HepG2 (cell line): ENCODE results near the gene TOPORS. TPM values are rescaled to one million over a fixed set of nuclear protein-coding genes. Genes with fewer than 3 reads are reported as not detected.

Experiments
- ELF1 ChIP-seq: sonication (generic); formaldehyde crosslinking; IDR thresholded peaks from 2 replicates; pipeline ENCODE4 v1.4.0; 2020; ENCODE audit warnings: missing genetic modification reagents
- HNRNPK ChIP-seq: fragments of 200-400 bp; formaldehyde crosslinking; IDR thresholded peaks from 2 replicates; pipeline ENCODE4 v1.6.1; 2018; ENCODE audit warnings: low read length, low read depth, moderate library complexity, mild to moderate bottlenecking; ENCODE audit not compliant: poor library complexity, severe bottlenecking
- HOXA9 ChIP-seq: sonication (generic); formaldehyde crosslinking; IDR thresholded peaks from 2 replicates; pipeline ENCODE4 v1.8.1; 2022; ENCODE audit warnings: missing genetic modification reagents, mild to moderate bottlenecking, moderate library complexity, borderline replicate concordance
- IRX3 ChIP-seq: sonication (generic); formaldehyde crosslinking; IDR thresholded peaks from 2 replicates; pipeline ENCODE4 v1.8.1; 2023; ENCODE audit warnings: mild to moderate bottlenecking, low read depth, missing genetic modification reagents, borderline replicate concordance
- KLF9 ChIP-seq: IDR thresholded peaks from 2 replicates; pipeline ENCODE4 v1.6.1; 2016; ENCODE audit warnings: low read depth
- MLLT10 ChIP-seq: sonication (generic); formaldehyde crosslinking; IDR thresholded peaks from 2 replicates; pipeline ENCODE4 v1.4.0; 2020; ENCODE audit warnings: missing genetic modification reagents
- PRMT3 ChIP-seq: sonication (generic); formaldehyde crosslinking; IDR thresholded peaks from 2 replicates; pipeline ENCODE4 v1.8.1; 2022; ENCODE audit warnings: low read depth, mild to moderate bottlenecking, moderate library complexity, missing genetic modification reagents, borderline replicate concordance
- SNRNP70 ChIP-seq: fragments of 200-400 bp; formaldehyde crosslinking; IDR thresholded peaks from 2 replicates; pipeline ENCODE4 v1.6.1; 2017; ENCODE audit warnings: mild to moderate bottlenecking, low read depth, low read length, moderate library complexity
- ZNF225 ChIP-seq: sonication (generic); formaldehyde crosslinking; IDR thresholded peaks from 2 replicates; pipeline ENCODE4 v1.4.0; 2020; ENCODE audit warnings: mild to moderate bottlenecking, missing genetic modification reagents
- ZNF256 ChIP-seq: sonication (generic); formaldehyde crosslinking; conservative IDR thresholded peaks from 2 replicates; pipeline ENCODE4 v1.4.0; 2020; ENCODE audit warnings: missing genetic modification reagents
- ZNF33B ChIP-seq: sonication (generic); formaldehyde crosslinking; IDR thresholded peaks from 2 replicates; pipeline ENCODE4 v1.5.1; 2020; ENCODE audit warnings: mild to moderate bottlenecking, missing genetic modification reagents
- ZNF614 ChIP-seq: IDR thresholded peaks from 2 replicates; pipeline ENCODE4 v1.6.1; 2018; ENCODE audit warnings: missing biosample characterization, missing genetic modification reagents, inconsistent platforms, borderline replicate concordance
- ZSCAN9 ChIP-seq: IDR thresholded peaks from 2 replicates; pipeline ENCODE4 v1.6.1; 2016; ENCODE audit warnings: borderline replicate concordance
- polyA plus RNA-seq, 8 experiments: library from polyadenylated mRNA; depleted of rRNA in 3 of 8; stranded (reverse) in 7 of 8; unstranded in 1 of 8; fragments of >200 nt; fragmentation: Illumina TruSeq in 4 of 8; extraction: Trizol in 4 of 8; gene quantifications; 2 replicates each; pipeline versions ENCODE4 v1.2.1 to v1.2.3, GENCODE V29; 2011 to 2016; ENCODE audit warnings: low read depth in 4 of 8, missing spikeins in 1 of 8, mixed read lengths in 1 of 8; ENCODE audit not compliant: insufficient read depth in 1 of 8
- total RNA-seq, 5 experiments: library from RNA; depleted of rRNA; stranded (reverse); fragments of >200 nt; fragmentation: Illumina TruSeq; extraction: Trizol; gene quantifications; 2 replicates each; pipeline ENCODE4 v1.2.3, GENCODE V29; 2016; ENCODE audit warnings: low read depth in 1 of 5
- TF ChIP-seq, protein P1 (sequence below): sonication (generic); formaldehyde crosslinking; IDR thresholded peaks from one replicate; pipeline ENCODE4 v1.5.1; 2020; ENCODE audit warnings: mild to moderate bottlenecking, missing genetic modification reagents; ENCODE audit errors: not compliant biosample characterization
- TF ChIP-seq, protein P2 (sequence below): sonication (generic); formaldehyde crosslinking; IDR thresholded peaks from 2 replicates; pipeline ENCODE4 v1.4.0; 2020; ENCODE audit warnings: mild to moderate bottlenecking, low read depth, missing genetic modification reagents
- TF ChIP-seq, protein P3 (sequence below): sonication (generic); formaldehyde crosslinking; IDR thresholded peaks from 2 replicates; pipeline ENCODE4 v1.4.0; 2020; ENCODE audit warnings: mild to moderate bottlenecking, missing genetic modification reagents
- TF ChIP-seq, protein P4 (sequence below): sonication (generic); formaldehyde crosslinking; IDR thresholded peaks from 2 replicates; pipeline ENCODE4 v1.4.0; 2020; ENCODE audit warnings: mild to moderate bottlenecking, missing genetic modification reagents

TOPORS gene
- total and polyA plus RNA-seq, 2 of the 13 experiments (the other 11 are each of a cell fraction or from before 2014, with no cell fraction given), result 6.8 to 19.6 TPM

DNA sequence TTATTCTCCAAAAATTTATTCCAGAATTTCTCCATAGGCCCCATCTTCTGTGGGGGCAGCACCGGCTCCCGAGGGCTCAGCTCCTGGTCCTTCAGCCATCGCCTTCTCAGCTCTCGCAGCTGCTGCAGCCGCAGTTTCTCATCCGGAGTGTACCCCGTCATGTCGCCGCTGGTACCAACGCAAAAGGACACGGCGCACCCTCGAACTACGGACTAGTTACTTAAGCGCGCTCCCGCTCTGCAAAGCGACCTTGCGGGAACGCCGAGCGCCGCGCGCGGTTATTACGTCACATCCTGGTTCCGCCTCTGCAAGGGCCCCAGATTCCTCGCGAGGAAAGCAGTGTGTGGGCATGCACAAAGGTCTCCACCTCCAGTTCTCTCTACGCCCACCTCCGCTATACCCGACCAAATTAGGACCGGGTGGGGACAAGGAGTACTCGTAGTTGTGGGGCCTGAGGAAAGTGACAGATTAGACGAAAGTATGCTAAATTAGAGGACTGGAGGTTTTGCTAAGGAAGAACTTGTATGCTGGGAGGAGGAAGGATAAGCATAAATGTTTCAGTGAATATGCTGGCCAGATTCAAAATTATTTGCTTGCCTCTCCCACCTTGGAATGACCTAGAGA is 20.6 kb upstream of the TOPORS start, which contains the start of gene NDUFB6 (continued):
- TF ChIP-seq, protein P1, sequence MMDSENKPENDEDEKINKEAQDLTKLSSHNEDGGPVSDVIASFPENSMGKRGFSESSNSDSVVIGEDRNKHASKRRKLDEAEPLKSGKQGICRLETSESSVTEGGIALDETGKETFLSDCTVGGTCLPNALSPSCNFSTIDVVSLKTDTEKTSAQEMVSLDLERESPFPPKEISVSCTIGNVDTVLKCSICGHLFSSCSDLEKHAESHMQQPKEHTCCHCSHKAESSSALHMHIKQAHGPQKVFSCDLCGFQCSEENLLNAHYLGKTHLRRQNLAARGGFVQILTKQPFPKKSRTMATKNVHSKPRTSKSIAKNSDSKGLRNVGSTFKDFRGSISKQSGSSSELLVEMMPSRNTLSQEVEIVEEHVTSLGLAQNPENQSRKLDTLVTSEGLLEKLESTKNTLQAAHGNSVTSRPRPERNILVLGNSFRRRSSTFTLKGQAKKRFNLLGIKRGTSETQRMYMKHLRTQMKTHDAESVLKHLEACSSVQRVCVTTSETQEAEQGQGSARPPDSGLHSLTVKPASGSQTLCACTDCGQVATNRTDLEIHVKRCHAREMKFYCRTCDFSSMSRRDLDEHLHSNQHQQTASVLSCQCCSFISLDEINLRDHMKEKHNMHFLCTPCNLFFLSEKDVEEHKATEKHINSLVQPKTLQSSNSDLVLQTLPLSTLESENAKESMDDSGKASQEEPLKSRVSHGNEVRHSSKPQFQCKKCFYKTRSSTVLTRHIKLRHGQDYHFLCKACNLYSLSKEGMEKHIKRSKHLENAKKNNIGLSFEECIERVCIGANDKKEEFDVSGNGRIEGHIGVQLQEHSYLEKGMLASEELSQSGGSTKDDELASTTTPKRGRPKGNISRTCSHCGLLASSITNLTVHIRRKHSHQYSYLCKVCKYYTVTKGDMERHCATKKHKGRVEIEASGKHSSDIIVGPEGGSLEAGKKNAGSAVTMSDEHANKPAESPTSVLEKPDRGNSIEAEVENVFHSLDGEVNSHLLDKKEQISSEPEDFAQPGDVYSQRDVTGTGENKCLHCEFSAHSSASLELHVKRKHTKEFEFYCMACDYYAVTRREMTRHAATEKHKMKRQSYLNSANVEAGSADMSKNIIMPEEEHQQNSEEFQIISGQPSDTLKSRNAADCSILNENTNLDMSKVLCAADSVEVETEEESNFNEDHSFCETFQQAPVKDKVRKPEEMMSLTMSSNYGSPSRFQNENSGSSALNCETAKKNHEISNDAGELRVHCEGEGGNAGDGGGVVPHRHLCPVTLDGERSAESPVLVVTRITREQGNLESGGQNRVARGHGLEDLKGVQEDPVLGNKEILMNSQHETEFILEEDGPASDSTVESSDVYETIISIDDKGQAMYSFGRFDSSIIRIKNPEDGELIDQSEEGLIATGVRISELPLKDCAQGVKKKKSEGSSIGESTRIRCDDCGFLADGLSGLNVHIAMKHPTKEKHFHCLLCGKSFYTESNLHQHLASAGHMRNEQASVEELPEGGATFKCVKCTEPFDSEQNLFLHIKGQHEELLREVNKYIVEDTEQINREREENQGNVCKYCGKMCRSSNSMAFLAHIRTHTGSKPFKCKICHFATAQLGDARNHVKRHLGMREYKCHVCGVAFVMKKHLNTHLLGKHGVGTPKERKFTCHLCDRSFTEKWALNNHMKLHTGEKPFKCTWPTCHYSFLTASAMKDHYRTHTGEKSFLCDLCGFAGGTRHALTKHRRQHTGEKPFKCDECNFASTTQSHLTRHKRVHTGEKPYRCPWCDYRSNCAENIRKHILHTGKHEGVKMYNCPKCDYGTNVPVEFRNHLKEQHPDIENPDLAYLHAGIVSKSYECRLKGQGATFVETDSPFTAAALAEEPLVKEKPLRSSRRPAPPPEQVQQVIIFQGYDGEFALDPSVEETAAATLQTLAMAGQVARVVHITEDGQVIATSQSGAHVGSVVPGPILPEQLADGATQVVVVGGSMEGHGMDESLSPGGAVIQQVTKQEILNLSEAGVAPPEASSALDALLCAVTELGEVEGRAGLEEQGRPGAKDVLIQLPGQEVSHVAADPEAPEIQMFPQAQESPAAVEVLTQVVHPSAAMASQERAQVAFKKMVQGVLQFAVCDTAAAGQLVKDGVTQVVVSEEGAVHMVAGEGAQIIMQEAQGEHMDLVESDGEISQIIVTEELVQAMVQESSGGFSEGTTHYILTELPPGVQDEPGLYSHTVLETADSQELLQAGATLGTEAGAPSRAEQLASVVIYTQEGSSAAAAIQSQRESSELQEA (CRISPR knock-in tag), result no peak
- TF ChIP-seq, protein P2, sequence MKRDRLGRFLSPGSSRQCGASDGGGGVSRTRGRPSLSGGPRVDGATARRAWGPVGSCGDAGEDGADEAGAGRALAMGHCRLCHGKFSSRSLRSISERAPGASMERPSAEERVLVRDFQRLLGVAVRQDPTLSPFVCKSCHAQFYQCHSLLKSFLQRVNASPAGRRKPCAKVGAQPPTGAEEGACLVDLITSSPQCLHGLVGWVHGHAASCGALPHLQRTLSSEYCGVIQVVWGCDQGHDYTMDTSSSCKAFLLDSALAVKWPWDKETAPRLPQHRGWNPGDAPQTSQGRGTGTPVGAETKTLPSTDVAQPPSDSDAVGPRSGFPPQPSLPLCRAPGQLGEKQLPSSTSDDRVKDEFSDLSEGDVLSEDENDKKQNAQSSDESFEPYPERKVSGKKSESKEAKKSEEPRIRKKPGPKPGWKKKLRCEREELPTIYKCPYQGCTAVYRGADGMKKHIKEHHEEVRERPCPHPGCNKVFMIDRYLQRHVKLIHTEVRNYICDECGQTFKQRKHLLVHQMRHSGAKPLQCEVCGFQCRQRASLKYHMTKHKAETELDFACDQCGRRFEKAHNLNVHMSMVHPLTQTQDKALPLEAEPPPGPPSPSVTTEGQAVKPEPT (CRISPR knock-in tag), result 0 out of 2 replicates have a peak, but pooled peaks have one; percentile 38
- TF ChIP-seq HOXA9 (CRISPR knock-in tag) (no peak), HNRNPK (no peak), SNRNP70 (no peak), ZSCAN9 (CRISPR knock-in tag) (0 out of 2 replicates have a peak, but pooled peaks have one; percentile 19), IRX3 (CRISPR knock-in tag) (no peak), ZNF225 (CRISPR knock-in tag) (peak; percentile 78; the same call in 1 of the 2 replicates), ZNF614 (CRISPR knock-in tag) (peak; percentile 53; the same call in 1 of the 2 replicates), ELF1 (CRISPR knock-in tag) (peak; percentile 83), ZNF33B (CRISPR knock-in tag) (no peak), ZNF256 (CRISPR knock-in tag) (no peak), MLLT10 (CRISPR knock-in tag) (no peak), KLF9 (CRISPR knock-in tag) (0 out of 2 replicates have a peak, but pooled peaks have one; percentile 43), PRMT3 (CRISPR knock-in tag) (no peak)
- TF ChIP-seq, protein P3, sequence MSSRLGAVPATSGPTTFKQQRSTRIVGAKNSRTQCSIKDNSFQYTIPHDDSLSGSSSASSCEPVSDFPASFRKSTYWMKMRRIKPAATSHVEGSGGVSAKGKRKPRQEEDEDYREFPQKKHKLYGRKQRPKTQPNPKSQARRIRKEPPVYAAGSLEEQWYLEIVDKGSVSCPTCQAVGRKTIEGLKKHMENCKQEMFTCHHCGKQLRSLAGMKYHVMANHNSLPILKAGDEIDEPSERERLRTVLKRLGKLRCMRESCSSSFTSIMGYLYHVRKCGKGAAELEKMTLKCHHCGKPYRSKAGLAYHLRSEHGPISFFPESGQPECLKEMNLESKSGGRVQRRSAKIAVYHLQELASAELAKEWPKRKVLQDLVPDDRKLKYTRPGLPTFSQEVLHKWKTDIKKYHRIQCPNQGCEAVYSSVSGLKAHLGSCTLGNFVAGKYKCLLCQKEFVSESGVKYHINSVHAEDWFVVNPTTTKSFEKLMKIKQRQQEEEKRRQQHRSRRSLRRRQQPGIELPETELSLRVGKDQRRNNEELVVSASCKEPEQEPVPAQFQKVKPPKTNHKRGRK, result no peak
- TF ChIP-seq, protein P4, sequence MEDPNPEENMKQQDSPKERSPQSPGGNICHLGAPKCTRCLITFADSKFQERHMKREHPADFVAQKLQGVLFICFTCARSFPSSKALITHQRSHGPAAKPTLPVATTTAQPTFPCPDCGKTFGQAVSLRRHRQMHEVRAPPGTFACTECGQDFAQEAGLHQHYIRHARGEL, result no peak
